ENCODE results near the gene KCND2. TPM values are rescaled to one million over a fixed set of nuclear protein-coding genes. Genes with fewer than 3 reads are reported as not detected.

Gene KCND2
- total and polyA plus RNA-seq, 2 of the 4 experiments (the other 2 are of a cell fraction) = under 0.01 TPM; not detected in 1

- no peaks in the 10 kb centered on the region for H3K27me3 ChIP-seq (ENCODE audit: control insufficient read depth, insufficient read depth, low read length)
- no peak overlapping the region for H3K4me3 ChIP-seq (ENCODE audit: insufficient read depth, low read depth, low read length)
- CTCF ChIA-PET = interaction anchor here (0.6 kb wide), 1 partner anchor 99 kb away, joined by 3 read pairs; no protein-coding TSS in a partner anchor
- no peak overlapping the region for H4K8ac ChIP-seq (ENCODE audit: low read depth in 2 of 2, low read length in 2 of 2)
- H3K23ac ChIP-seq (ENCODE audit: low read depth, low read length) = no peak overlapping the region
- H3K9ac ChIP-seq (ENCODE audit: low read depth, low read length) = no peak overlapping the region
- no peak overlapping the region for H2BK5ac ChIP-seq (ENCODE audit: low read depth, low read length, poor library complexity, severe bottlenecking)
- no peak overlapping the region for H2BK120ac ChIP-seq (ENCODE audit: low read depth, low read length)
- H3K9me3 ChIP-seq (ENCODE audit: control insufficient read depth, insufficient read depth, low read length) = no peaks in the 10 kb centered on the region
- no peak overlapping the region for H3K14ac ChIP-seq (replicated peaks; ENCODE audit: low read depth, low read length)
- no peak overlapping the region for H4K91ac ChIP-seq (ENCODE audit: insufficient read depth, low read depth, low read length)
- no peaks in the 10 kb centered on the region for H3K36me3 ChIP-seq (ENCODE audit: control insufficient read depth, insufficient read depth, low read length)
- H4K5ac ChIP-seq (ENCODE audit: low read depth, low read length) = no peak overlapping the region
- intact Hi-C loops (cut with micrococcal nuclease) (no loop called here), dilution Hi-C loops (cut with HindIII; ENCODE audit: low sequenced_read_pairs, unreplicated experiment) (no loop called here), in situ Hi-C loops (cut with MboI; ENCODE audit: low sequenced_read_pairs) (no loop called here)
- POLR2A ChIA-PET (ENCODE audit: unreplicated experiment) = no interaction called here
- no peak overlapping the region for H3K27ac ChIP-seq (ENCODE audit: insufficient read depth, low read length)
- no CpG with 5 or more reads among the region's 1 CpG for WGBS, 2 experiments (ENCODE audit: extremely low coverage in 2 of 2, insufficient read length in 1 of 2)
- no peaks in the 10 kb centered on the region for H3K9me1 ChIP-seq (ENCODE audit: insufficient read depth, low read length)
- H2AK5ac ChIP-seq (ENCODE audit: low read depth, low read length) = no peak overlapping the region
- H3K4ac ChIP-seq (ENCODE audit: low read depth, low read length) = no peak overlapping the region
- H2BK20ac ChIP-seq (ENCODE audit: low read depth, low read length) = no peak overlapping the region
- no peak for DNase-seq
- H2AFZ ChIP-seq (replicated peaks; ENCODE audit: low read length, poor library complexity) = no peak overlapping the region
- H3K56ac ChIP-seq (ENCODE audit: extremely low read depth, insufficient read depth, low read length) = no peak overlapping the region
- H2BK15ac ChIP-seq (ENCODE audit: low read depth, low read length) = no peak overlapping the region
- H3K4me2 ChIP-seq (ENCODE audit: low read depth, low read length) = no peak overlapping the region
- H2AK9ac ChIP-seq (replicated peaks; ENCODE audit: low read depth, low read length, poor library complexity) = no peak overlapping the region
- no peak overlapping the region for H3K18ac ChIP-seq (ENCODE audit: low read depth, low read length)
- no peak for ATAC-seq (ENCODE audit: low read depth)
- BruUV-seq (replicated peaks) = no TSS peak
- TF ChIP-seq BHLHE40 (IDR thresholded peaks at IDR 0.05; ENCODE audit: low read depth, low read length) (no peak), SMC3 (IDR thresholded peaks at IDR 0.05; ENCODE audit: low read depth, low read length) (no peak), MAZ (IDR thresholded peaks at IDR 0.05; ENCODE audit: borderline replicate concordance, low read depth, low read length) (no peak), RCOR1 (IDR thresholded peaks at IDR 0.05; ENCODE audit: insufficient replicate concordance, low read length) (no peak), RFX5 (IDR thresholded peaks at IDR 0.05; ENCODE audit: low read depth, low read length) (no peak), CEBPB (IDR thresholded peaks at IDR 0.05; ENCODE audit: low read depth, low read length) (no peak), POLR2A (IDR thresholded peaks at IDR 0.05; ENCODE audit: low read depth, low read length) (no peak), CHD1 (IDR thresholded peaks at IDR 0.05; ENCODE audit: low read depth, low read length) (no peak), NFE2L2 (IDR thresholded peaks at IDR 0.05; ENCODE audit: low read depth, low read length) (no peak)
- TF ChIP-seq, protein P1, sequence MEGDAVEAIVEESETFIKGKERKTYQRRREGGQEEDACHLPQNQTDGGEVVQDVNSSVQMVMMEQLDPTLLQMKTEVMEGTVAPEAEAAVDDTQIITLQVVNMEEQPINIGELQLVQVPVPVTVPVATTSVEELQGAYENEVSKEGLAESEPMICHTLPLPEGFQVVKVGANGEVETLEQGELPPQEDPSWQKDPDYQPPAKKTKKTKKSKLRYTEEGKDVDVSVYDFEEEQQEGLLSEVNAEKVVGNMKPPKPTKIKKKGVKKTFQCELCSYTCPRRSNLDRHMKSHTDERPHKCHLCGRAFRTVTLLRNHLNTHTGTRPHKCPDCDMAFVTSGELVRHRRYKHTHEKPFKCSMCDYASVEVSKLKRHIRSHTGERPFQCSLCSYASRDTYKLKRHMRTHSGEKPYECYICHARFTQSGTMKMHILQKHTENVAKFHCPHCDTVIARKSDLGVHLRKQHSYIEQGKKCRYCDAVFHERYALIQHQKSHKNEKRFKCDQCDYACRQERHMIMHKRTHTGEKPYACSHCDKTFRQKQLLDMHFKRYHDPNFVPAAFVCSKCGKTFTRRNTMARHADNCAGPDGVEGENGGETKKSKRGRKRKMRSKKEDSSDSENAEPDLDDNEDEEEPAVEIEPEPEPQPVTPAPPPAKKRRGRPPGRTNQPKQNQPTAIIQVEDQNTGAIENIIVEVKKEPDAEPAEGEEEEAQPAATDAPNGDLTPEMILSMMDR (conservative IDR thresholded peaks at IDR 0.05; ENCODE audit: low read depth, low read length) = no peak
- TF ChIP-seq, protein P2, sequence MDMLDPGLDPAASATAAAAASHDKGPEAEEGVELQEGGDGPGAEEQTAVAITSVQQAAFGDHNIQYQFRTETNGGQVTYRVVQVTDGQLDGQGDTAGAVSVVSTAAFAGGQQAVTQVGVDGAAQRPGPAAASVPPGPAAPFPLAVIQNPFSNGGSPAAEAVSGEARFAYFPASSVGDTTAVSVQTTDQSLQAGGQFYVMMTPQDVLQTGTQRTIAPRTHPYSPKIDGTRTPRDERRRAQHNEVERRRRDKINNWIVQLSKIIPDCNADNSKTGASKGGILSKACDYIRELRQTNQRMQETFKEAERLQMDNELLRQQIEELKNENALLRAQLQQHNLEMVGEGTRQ (IDR thresholded peaks at IDR 0.05; ENCODE audit: low read depth, low read length) = no peak
- H3K4me1 ChIP-seq (ENCODE audit: control insufficient read depth, insufficient read depth, low read length) = no peaks in the 10 kb centered on the region
- H4K20me1 ChIP-seq (ENCODE audit: insufficient read depth, low read length) = no peaks in the 10 kb centered on the region
- no peaks in the 10 kb centered on the region for H3K79me1 ChIP-seq (ENCODE audit: low read depth in 1 of 2, low read length in 2 of 2)
Measured at GRCh38 chr7:120226188-120226587, 46.8 kb upstream of the KCND2 start.
